ENCODE data around the gene CFAP43.
"Not testable (repeated sequence)": the region's sequence is repeated elsewhere in the genome, so short reads cannot be mapped to it uniquely, and the experiment has no call there.

The CFAP43 gene

GRCh38 chr10:104218751-104219150, 13.4 kb downstream of the CFAP43 start:
- no peak for DNase-seq

- DNase-seq = no peak
Measured at GRCh38 chr10:104216631-104217030, 15.5 kb downstream of the CFAP43 start.

DNA sequence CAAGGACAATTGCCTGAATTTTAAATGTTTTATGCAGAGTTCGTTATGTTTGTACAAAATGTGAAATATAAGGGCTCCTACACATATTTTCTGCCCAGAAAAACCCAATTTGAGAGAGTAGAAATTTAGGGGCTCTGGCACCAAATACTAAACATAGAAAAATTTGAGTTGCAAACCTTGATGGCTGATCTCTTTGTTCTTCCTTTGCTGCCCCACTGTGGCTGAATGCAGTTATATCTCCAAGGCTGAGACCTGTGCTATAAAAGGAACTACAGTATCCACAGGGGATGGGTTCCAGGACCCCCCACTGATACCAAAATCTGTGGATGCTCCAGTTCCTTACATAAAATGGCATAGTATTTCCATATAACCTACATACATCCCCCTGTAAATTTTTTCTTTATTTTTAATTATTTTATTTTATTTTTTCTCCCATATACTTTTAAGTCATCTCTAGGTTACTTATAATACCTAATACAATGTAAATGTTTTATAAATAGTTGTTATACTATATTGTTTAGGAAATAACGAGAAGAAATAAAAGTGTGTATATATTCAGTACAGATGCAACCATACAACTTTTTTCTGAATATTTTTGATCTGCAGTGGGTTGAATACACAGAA, 22.5 kb downstream of the CFAP43 start:
- DNase-seq = peak; percentile 24

DNA sequence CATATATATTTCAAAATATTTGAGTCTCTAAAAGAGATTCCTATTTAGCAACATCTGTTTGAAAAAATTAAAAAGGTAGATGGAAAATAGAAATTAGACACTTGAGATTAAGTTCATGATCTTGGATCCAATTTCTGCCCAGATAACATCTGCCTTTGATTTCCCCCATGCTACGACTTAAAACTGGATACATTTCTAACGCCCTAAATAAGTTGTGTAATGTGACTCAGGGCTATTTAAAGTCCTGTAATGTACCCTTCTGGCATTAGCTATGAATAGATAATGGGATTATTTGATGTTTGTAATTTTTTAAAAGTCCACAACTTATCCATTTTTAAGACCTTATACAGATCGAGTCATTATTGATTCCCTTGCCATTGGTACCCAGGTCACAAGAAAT, 23.4 kb downstream of the CFAP43 start:
- DNase-seq = no peak

DNA sequence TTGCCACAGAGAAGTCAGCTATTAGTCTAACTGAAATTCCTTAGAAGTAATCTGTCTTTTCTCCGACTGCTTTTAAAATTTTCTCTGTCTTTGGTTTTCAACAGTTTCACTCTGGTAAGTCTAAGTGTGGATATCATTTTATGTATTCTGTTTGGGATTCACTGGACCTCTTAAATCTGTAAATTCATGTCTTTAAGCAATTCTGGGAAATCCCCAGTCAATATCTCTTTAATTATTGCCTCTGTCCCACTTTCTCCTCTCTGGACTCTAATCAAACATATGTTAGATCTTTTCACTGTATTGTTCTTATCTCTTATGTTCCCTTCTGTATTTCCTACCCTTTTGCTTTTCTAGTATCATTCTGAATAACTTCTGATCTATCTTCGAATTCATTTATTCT, 29.9 kb downstream of the CFAP43 start:
- DNase-seq = no peak

GRCh38 chr10:104201636-104202035, 30.5 kb downstream of the CFAP43 start:
- DNase-seq = no peak

DNA sequence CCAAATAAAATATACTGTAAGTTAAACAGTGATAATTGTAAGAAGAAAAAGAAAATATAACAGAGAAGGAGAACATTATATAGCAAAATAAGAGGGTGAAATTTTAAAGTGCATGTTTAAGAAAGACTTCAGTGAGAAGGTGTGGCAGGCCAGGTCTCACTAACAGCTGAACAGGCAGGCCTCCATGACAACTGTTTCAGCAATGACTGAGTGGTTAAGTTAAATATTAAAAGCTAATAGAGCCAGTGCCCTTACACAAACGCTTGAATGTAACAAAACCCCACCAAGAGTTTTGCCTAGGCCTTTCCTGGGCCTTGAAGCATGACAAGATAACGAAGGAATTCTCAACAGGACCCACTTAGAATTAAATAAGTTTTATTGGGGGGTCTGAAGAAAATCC, 32.6 kb downstream of the CFAP43 start:
- no peak for DNase-seq

- DNase-seq = no peak
Measured at GRCh38 chr10:104197364-104197763, 34.8 kb downstream of the CFAP43 start.

GRCh38 chr10:104195706-104196105, 36.5 kb downstream of the CFAP43 start:
- no peak for DNase-seq

GRCh38 chr10:104193787-104194186, 38.4 kb downstream of the CFAP43 start:
- no peak for DNase-seq

DNA sequence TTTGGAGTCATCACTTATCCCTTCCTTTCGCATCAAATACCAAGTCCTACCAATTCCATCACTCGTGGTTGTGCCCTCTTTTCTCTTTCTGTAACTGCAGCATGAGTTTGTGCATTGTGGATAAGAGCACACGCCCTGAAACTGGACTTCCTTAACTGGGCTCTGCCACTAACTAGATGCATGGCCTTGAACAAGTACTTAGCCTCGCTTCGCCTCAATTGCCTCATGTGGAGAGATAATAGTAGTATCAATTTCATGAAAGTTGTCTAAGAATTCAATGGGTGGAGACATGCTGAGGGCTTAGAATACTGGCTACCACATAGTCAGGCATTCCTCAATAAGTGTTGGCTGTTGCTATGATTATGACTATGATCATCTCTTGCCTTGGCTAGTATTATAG, 41.5 kb downstream of the CFAP43 start:
- no peak for DNase-seq

DNA sequence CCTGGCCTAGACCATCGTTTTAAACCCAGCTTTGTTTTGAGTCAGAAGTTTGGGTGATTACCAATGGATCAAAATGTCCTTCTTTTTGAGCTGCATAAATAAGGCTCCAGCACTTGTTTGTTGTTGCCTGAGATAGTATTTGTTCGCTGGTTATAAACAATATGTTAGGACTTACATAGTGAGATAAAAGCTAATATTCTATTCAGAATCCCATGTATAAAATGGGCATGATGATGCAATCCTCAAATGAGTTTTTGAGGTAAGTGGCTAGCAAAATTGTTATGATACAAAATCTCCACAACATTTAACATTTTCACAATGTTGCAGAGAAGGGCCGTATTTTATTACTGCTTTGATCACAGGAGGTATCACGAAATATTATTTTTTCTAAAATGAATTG, 48.5 kb downstream of the CFAP43 start:
- no peak for DNase-seq

DNA sequence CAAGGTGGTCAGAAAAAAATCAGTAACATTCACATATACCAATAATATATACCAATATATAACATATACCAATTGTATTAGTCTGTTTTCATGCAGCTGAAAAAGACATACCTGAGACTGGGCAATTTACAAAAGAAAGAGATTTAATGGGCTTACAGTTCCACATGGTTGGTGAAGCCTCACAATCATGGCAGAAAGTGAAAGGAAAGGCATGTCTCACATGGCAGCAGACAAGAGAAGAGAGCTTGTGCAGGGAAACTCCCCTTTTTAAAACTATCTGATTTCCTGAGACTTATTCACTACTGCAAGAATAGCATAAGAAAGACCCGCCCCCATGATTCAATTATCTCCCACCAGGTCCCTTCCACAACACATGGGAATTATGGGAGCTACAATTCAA, 58.0 kb downstream of the CFAP43 start:
- DNase-seq = not testable (repeated sequence)

- peak; percentile 73 for DNase-seq
Measured at GRCh38 chr10:104170610-104171254, 61.4 kb downstream of the CFAP43 start.

- no peak for DNase-seq
Measured at GRCh38 chr10:104155591-104155990, 76.6 kb downstream of the CFAP43 start.

GRCh38 chr10:104151737-104152136, 80.4 kb downstream of the CFAP43 start:
- DNase-seq = no peak

DNA sequence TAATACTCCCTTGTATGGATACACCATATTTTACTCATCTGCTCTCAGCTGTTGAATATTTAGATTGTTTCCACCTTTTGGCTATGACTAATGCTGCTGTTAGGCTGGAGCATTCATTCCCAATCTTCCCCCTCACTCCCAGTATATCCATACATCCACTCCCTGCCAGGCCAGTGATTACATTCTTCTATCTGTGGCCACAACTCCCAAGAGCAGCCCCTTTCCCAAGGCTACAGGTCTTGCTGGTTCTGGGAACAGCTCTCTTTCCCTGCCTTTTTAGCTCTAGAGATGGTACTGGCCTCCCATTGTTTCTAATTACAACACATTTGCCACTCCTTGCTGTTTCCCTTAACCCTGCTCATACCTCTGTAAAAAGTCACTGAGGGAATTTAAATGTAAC, 82.0 kb downstream of the CFAP43 start:
- no peak for DNase-seq

- DNase-seq = no peak
Measured at GRCh38 chr10:104146882-104147281, 85.3 kb downstream of the CFAP43 start.

DNA sequence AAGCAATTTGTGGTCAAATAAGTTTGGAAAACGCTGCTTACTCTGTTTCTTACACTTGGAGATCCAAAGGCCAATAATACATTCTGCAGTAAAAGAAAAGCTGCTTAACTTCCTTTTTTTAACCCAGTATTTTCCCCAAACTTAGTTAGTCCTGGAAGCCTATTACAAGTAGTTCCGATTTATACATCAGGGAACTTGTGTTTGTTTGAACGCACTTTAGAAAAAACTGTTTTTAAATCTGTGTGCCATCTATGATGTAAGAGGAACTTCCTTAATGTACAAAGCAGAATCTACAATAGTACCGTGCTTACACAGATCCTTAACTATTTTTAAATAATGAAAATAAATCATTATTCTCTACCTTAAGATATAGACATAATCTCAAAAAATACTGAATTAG, 87.2 kb downstream of the CFAP43 start:
- DNase-seq = no peak

DNA sequence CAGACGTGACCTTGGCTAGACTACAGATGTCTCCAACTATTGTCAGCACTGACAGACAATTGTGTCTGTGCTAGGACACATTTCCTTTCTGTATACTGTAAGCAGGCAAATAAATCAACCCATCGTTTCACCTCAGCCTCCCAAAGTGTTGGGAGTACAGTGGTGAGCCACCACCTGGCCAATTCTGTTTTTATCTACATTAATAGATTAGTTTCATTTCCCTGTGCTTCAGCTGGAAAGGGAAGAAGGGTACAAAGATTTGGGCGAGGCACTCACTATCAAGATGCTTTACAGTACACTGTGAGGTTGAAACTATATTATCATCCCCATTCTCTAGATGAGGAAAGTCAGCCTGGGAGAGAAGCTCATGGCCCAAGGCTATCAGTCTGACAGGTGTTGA, 88.3 kb downstream of the CFAP43 start:
- DNase-seq = no peak

- DNase-seq = no peak
Measured at GRCh38 chr10:104142081-104142480, 90.1 kb downstream of the CFAP43 start.

GRCh38 chr10:104139221-104139620, 92.9 kb downstream of the CFAP43 start:
- no peak for DNase-seq

GRCh38 chr10:104138131-104138530, 94.0 kb downstream of the CFAP43 start:
- no peak for DNase-seq

GRCh38 chr10:104130041-104130440, 102.1 kb downstream of the CFAP43 start:
- no peak for DNase-seq

DNA sequence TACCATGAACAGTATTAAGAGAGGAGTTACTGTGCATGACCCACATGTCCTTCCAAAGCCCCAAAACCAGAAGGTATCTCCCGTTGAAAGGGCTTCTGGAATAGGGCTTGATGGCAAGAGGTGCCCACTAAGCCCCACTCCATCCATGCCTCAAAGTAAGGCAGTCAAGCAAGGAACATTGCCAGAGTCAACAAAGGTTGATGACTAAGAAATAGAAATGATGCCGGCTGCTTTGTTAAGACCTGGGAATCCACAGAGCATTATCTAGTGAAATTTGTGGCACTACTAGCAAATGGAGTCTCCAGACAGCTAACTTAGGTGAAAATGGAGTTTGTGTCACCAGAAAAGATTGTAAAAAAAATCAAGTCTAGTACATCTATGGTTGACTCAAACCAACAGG, 104.0 kb downstream of the CFAP43 start:
- no peak for DNase-seq

All from central memory CD4-positive, alpha-beta T cell (primary cell).